H1 (cell line): ENCODE measurements around the gene ANXA2.

Experiments used
- BRCA1 ChIP-seq: IDR thresholded peaks from 2 replicates; pipeline ENCODE4 v1.6.1; 2012; ENCODE audit warnings: low read depth, low read length, improper control_type of control experiment
- CBX5 ChIP-seq: fragments of 300-800, 300-1000 bp; sonication (generic); IDR thresholded peaks from 2 replicates; pipeline ENCODE4 v1.7.1; 2016; ENCODE audit warnings: antibody characterized with exemption, low read length, low read depth
- CHD1 ChIP-seq: IDR thresholded peaks from 2 replicates; pipeline ENCODE4 v1.6.1; 2012; ENCODE audit warnings: low read depth, low read length, improper control_type of control experiment
- CTCF ChIP-seq, 3 experiments: IDR thresholded peaks; 1 replicate in 2 of 3; 2 replicates in 1 of 3; pipeline versions ENCODE4 v1.5.1 to v1.6.1; 2011; ENCODE audit warnings: low read length in 3 of 3, mild to moderate bottlenecking in 3 of 3, inconsistent platforms in 2 of 3, low read depth in 1 of 3, moderate library complexity in 1 of 3; ENCODE audit not compliant: insufficient read depth in 1 of 3; ENCODE audit errors: control extremely low read depth in 1 of 3
- EP300 ChIP-seq, 2 experiments: IDR thresholded peaks; 1 replicate in 1 of 2; 2 replicates in 1 of 2; pipeline ENCODE4 v1.6.1; 2011 to 2012; ENCODE audit warnings: low read depth in 2 of 2, low read length in 2 of 2, mild to moderate bottlenecking in 2 of 2, borderline replicate concordance in 1 of 2, inconsistent platforms in 1 of 2, moderate library complexity in 1 of 2
- EZH2 ChIP-seq: fragments of 200-600 bp; sonication (generic); IDR thresholded peaks from 2 replicates; pipeline ENCODE4 v1.7.1; 2012; ENCODE audit warnings: low read depth, mild to moderate bottlenecking, moderate library complexity, low read length, inconsistent platforms; ENCODE audit not compliant: severe bottlenecking
- SP1 ChIP-seq: IDR thresholded peaks from 2 replicates; pipeline ENCODE4 v1.6.1; 2011; ENCODE audit warnings: low read depth, low read length
- TAF1 ChIP-seq: IDR thresholded peaks from 2 replicates; pipeline ENCODE4 v1.6.1; 2011; ENCODE audit warnings: mild to moderate bottlenecking, low read depth, low read length
- TEAD4 ChIP-seq: IDR thresholded peaks from 2 replicates; pipeline ENCODE4 v1.6.1; 2012; ENCODE audit warnings: low read depth, low read length, inconsistent platforms, mixed read lengths

- TF ChIP-seq CHD1 (no peak), TEAD4 (no peak), TAF1 (no peak), CTCF (IDR thresholded peaks at IDR 0.05; ENCODE audit: control extremely low read depth in 1 of 3, insufficient read depth in 1 of 3, low read depth in 1 of 3, low read length in 3 of 3) (no peak), BRCA1 (no peak), SP1 (no peak), EZH2 (no peak), EP300 (IDR thresholded peaks at IDR 0.05; ENCODE audit: borderline replicate concordance in 1 of 2, low read depth in 2 of 2, low read length in 2 of 2) (no peak), CBX5 (no peak)
Observed at GRCh38 chr15:60384053-60384452, 13.7 kb downstream of the ANXA2 start.
